ENCODE results near the gene EIF2B5.

Gene EIF2B5

GRCh38 chr3:184172681-184173373 lies 37.7 kb downstream of the EIF2B5 start:
- no peak for DNase-seq
- Histone ChIP-seq H3K9me3 (no peaks in the 10 kb centered on the region), H3K4me3 (ENCODE audit: low read depth, low read length) (no peak overlapping the region), H3K36me3 (peaks cover 40% of the 10 kb centered on the region), H3K4me1 (peaks cover 7% of the 10 kb centered on the region), H3K27me3 (no peaks in the 10 kb centered on the region)
- TF ChIP-seq CTCF (IDR thresholded peaks at IDR 0.05; ENCODE audit: low read depth, low read length), result no peak

GRCh38 chr3:184173374-184173722 lies 38.2 kb downstream of the EIF2B5 start:
- no peak for DNase-seq
- Histone ChIP-seq H3K36me3 (peaks cover 40% of the 10 kb centered on the region), H3K9me3 (no peaks in the 10 kb centered on the region), H3K4me1 (peaks cover 7% of the 10 kb centered on the region), H3K4me3 (ENCODE audit: low read depth, low read length) (no peak overlapping the region), H3K27me3 (no peaks in the 10 kb centered on the region)
- no peak for TF ChIP-seq CTCF (IDR thresholded peaks at IDR 0.05; ENCODE audit: low read depth, low read length)

- Histone ChIP-seq H3K27me3 (no peaks in the 10 kb centered on the region), H3K4me1 (peaks cover 7% of the 10 kb centered on the region), H3K4me3 (ENCODE audit: low read depth, low read length) (peak overlapping the region; percentile 15; the same call in 1 of the 2 replicates), H3K36me3 (peaks cover 44% of the 10 kb centered on the region), H3K9me3 (no peaks in the 10 kb centered on the region)
- TF ChIP-seq CTCF (IDR thresholded peaks at IDR 0.05; ENCODE audit: low read depth, low read length), result no peak
- DNase-seq, result no peak
These were observed 39.1 kb downstream of the EIF2B5 start for GRCh38 chr3:184174284-184174645.

GRCh38 chr3:184174646-184175492 lies 39.7 kb downstream of the EIF2B5 start, which contains the start of gene AP2M1:
Gene AP2M1, plus strand, starts transcription at chr3:184174855. Its CDS starts 2,139 bp downstream, at chr3:184176994.
- Histone ChIP-seq H3K27me3 (no peaks in the 10 kb centered on the region), H3K36me3 (peaks cover 47% of the 10 kb centered on the region), H3K4me1 (peaks cover 7% of the 10 kb centered on the region), H3K9me3 (no peaks in the 10 kb centered on the region), H3K4me3 (ENCODE audit: low read depth, low read length) (peak within 1 kb of the TSS; percentile 93)
- DNase-seq, result peak; percentile 98
- TF ChIP-seq CTCF (IDR thresholded peaks at IDR 0.05; ENCODE audit: low read depth, low read length), result no peak

GRCh38 chr3:184175506-184175905 lies 40.3 kb downstream of the EIF2B5 start:
- Histone ChIP-seq H3K9me3 (no peaks in the 10 kb centered on the region), H3K36me3 (peaks cover 48% of the 10 kb centered on the region), H3K4me1 (peaks cover 7% of the 10 kb centered on the region), H3K27me3 (no peaks in the 10 kb centered on the region), H3K4me3 (ENCODE audit: low read depth, low read length) (peak overlapping the region; percentile 93)
- DNase-seq, result no peak
- TF ChIP-seq CTCF (IDR thresholded peaks at IDR 0.05; ENCODE audit: low read depth, low read length), result no peak

GRCh38 chr3:184175981-184176376 lies 40.8 kb downstream of the EIF2B5 start:
- TF ChIP-seq CTCF (IDR thresholded peaks at IDR 0.05; ENCODE audit: low read depth, low read length), result no peak
- H3K4me1 ChIP-seq, result peaks cover 7% of the 10 kb centered on the region
- no peak for DNase-seq
- H3K4me3 ChIP-seq (ENCODE audit: low read depth, low read length), result peak overlapping the region; percentile 93
- peaks cover 48% of the 10 kb centered on the region for H3K36me3 ChIP-seq
- H3K27me3 ChIP-seq, result no peaks in the 10 kb centered on the region
- H3K9me3 ChIP-seq, result no peaks in the 10 kb centered on the region
